OCI-LY1 (cell line): ENCODE measurements around the gene CALB2.

Source experiments
- CTCF ChIP-seq: fragments of 200-600 bp; sonication (generic), shearing (Covaris generic); IDR thresholded peaks from 2 replicates; pipeline ENCODE4 v1.5.1; 2017; ENCODE audit warnings: mild to moderate bottlenecking, antibody characterized with exemption, low read length, moderate library complexity, mixed read lengths
- EZH2 ChIP-seq: fragments of 200-600 bp; sonication (generic), shearing (Covaris generic); IDR thresholded peaks from 2 replicates; pipeline ENCODE4 v1.8.0; 2017; ENCODE audit warnings: borderline replicate concordance, mixed run types, mild to moderate bottlenecking, antibody characterized with exemption, low read length, moderate library complexity, mixed read lengths

GRCh38 chr16:71380831-71381230 is 22.3 kb downstream of the CALB2 start:
- TF ChIP-seq CTCF = no peak
- no peak for TF ChIP-seq EZH2
